Left kidney (tissue), 2 donors: ENCODE results near the gene VAV3. TPM values are rescaled to one million over a fixed set of nuclear protein-coding genes. Genes with fewer than 3 reads are reported as not detected.

Experiments used
- DNase-seq: peaks from one replicate; pipeline ENCODE4 v3.0.0-alpha.2; 2013
- polyA plus RNA-seq: library from polyadenylated mRNA; unstranded; fragments of 120-200 nt; gene quantifications from one replicate; pipeline ENCODE4 v1.2.1, GENCODE V29; 2013; ENCODE audit not compliant: insufficient read length

Gene VAV3
- polyA plus RNA-seq, 1 donor = 136 TPM

DNA sequence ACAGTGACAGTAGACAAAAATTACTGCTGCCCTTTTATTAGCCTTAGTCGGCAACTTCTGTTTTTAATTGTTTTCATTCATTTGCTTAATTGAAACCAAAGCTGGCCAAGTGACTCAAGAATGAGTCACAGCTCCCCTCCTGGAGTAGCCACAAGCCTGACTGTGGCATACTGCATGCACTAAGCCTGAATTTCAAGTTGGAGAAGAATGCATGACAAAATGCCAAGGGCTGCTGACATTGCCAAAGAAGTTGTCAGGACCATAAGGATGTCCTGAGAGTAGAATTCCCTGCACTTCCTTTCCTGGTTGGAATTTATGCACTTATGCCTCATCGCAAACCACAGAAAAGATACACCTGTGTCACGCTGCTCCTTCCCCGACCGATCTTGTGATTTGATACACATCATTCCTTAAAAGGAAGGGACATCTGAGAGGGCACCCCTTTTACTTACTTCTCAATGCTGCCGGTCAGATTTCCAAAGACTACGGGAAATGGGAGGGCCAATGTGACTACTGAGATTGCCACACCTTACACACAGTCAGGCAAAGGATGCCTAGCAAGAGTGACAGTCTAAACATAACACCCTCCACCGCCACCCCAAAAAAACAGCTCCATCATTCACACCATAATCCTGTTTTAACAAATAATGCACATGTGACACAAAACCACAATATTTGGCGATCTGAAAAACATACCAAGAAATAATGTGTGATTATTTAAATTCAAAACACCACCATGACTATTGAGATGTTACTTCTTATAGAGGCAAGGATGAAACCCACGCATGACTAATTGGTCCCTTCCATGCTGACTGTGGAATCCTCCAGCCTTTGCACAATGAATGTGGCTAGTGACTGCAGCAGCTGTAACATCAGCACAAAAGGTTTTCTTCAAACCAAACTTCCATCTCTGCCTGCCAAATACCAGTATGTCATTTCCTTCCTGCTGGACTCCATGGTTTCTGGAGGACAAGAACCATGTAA, 28.2 kb downstream of the VAV3 start:
- DNase-seq = no peak

DNA sequence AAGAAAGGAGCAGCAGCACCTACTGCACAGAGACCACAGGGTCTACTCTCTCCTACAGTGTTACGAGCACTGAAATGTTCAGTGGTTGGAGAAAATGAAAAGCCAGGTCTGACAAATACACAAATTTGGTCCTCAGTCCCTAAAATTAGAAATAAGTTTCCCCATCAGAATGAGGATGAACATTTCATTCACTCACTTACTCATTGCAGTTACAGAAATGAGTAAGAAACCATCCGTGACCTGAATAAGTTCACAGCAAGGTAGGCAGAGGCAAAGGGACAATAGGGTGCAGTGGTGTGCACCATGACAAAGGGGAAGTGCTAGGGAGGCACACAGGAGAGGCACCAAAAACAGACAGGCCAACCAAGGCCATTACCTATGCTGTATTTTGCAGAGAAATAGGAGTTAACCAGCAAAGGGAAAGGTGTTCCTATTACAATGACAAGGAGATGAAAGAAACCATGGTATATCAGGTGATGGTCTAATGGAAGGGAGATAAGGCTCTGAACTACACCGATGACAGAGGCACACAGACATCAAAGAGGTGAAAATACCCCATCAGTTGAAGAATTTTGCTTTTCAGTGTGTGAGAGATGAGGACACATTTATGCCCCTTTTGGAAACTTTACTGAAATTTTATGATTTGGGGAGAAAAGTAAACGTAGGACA, 29.4 kb downstream of the VAV3 start:
- no peak for DNase-seq

DNA sequence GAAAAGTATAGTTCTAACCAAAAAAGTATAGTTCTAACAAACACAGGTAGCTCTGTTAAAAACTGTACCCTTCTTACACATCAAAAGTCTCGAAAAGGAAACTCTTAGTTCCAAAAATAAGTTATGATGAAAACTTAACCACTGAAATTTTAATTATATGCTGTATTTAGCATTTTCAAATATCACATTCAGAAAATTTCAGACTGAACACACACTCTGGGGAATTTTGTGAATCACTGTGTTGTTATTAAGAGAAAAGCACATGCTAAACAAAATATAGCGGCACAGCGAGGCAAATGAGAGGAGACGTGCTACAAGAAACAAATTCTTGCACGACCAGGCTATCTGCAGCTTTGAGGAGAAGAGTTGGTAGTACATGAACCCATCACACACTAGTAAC, 30.4 kb downstream of the VAV3 start:
- no peak for DNase-seq

DNA sequence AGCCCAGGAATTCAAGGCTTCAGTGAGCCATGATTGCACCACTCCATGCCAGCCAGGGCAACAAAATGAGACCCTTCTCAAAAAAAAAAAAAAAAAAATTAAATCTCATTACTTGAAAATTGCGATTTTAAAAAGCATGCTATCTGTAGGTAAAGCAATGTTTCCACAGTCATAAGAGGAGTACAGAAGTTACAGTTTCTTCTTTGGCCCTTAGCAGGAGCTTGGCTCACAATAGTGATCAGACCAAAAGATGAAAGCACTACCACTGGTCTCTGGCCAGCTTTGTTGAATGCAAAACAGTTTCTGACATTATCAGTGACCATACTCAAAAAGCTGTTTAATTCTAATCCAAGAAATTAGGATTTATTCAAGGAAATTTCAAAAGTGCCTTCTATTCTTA, 31.2 kb downstream of the VAV3 start:
- no peak for DNase-seq

DNA sequence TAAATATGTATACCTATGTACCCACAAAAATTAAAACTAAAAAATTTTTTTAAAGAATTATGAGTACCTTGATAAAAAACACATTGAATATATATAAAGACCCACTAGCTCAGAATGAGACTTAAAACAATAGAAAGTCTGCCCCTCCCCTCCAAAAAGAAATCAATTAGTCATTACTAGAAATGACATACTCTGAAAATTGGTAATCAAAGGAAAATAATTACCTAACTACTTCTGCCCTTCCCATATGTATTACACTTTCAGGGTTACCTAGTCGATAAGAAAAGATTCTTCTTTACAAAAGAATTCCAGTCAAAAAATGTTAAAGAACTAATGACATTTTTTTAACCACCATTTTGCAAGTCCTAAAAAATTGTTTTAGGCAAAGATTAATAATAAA, 34.7 kb downstream of the VAV3 start:
- no peak for DNase-seq

DNA sequence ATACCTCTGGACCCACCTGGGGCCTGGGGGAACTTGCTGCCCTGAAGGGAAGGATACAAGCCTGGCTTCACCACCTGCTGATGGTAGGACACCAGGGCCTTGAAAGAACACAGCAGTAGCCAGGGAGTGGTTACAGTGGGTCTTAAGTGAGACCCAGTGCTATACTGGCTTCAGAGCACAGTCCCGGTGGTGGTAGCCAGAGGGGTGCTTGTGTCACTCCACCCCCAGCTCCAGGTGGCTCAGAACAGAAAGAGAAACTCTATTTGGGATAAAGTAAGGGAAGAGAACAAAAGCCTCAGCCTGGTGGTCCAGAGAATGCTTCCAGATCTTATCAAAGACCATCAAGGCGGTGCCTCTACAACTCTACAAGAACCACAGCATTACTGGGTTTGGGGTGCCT, 37.2 kb downstream of the VAV3 start:
- DNase-seq = no peak

DNA sequence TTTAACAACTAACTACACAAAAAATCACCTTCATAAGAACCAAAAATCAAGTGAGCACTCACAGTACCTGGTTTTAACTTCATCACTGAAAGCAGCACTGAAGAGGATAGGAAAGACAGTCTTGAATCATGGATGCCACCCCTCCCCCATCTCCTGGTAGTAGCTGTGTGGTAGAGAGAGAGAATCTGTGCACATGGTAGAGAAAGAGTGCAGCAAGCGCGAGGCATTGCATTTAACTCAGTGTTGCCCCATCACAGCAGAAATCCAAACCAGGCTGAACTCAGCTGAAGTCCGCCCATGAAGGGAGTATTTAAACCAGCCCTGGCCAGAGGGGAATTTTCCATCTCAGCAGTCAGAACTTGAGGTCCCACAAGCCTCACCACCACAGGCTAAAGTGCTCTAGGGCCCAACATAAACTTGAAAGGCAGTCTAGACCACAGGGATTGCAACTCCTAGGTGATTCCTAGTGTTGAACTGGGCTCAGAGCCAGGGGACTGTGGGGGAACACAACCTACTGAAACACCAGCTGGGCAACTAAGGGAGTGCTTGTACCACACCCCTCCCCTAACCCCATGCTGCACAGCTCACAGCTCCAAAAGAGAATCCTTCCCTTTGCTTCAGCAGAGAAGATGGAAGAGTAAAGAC, 38.4 kb downstream of the VAV3 start:
- no peak for DNase-seq

DNA sequence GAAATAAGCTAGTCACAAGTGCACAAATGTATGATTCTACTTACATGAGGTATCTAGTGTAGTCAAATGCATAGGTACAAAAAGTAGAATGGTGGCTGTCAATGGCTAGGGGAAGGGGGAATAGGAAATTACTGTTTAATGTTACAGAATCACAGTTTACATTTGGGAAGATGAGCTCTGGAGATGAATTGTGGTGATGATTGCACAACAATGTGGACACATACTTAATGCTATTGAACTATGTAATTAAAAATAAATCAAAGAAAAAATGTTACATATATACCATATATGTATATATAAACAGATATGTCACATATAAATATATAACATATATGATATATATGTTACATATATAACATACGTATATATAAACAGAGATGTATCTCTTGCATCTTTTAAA, 39.4 kb downstream of the VAV3 start:
- no peak for DNase-seq

DNA sequence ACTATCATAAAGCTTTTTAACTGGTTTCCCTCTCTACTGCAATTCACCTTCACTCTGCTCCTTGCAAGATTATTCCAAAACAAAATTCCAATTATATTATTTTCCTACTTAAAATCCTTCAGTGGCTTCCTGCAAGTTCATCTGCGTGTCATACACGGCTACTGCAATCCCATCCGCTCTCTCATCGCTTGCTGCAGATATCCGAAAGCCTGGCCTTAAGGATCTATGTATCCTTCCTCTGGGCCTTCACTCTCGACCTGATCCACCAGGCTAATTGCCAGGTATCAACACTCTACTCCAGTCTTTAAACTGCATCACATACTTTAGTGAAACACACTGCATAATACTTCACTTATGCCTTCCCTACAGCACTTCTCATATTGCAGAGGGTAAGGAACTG, 44.0 kb downstream of the VAV3 start:
- no peak for DNase-seq

DNA sequence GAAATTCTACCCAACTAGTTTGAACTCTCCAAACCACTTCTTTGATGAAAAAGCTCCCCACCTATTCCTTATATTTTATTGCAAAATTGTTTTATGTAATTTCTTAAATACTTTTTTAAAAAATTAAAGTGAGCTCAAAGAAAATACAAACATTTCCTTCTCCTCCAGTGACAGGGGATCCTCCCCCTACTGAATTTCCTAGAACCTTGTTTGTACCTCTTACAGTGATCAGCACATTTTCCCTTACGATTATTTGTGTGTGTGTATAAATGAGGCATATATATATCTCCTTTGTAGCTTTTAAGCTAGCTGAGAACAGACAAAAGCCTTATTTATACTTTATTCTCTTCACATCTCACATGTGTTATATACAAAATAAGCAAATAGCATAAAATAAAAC, 44.4 kb downstream of the VAV3 start:
- no peak for DNase-seq

DNA sequence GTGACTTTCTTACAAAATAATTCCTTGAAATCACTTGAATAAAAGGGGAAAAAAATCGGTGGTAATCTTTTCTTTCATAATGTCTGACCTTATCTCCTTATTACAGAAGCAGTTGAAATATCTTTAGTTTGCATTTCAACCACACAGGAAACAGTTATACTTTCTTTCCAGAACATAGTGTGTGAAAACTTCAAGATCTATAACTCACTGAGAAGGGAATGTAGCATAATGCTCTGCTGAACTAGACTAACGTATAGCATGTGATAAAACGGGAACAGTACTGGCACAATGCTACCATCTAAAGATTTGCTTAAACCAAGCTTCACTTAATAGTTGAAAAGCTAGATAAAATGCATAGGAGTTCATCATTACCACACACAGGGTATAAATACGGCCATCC, 45.0 kb downstream of the VAV3 start:
- DNase-seq = no peak

DNA sequence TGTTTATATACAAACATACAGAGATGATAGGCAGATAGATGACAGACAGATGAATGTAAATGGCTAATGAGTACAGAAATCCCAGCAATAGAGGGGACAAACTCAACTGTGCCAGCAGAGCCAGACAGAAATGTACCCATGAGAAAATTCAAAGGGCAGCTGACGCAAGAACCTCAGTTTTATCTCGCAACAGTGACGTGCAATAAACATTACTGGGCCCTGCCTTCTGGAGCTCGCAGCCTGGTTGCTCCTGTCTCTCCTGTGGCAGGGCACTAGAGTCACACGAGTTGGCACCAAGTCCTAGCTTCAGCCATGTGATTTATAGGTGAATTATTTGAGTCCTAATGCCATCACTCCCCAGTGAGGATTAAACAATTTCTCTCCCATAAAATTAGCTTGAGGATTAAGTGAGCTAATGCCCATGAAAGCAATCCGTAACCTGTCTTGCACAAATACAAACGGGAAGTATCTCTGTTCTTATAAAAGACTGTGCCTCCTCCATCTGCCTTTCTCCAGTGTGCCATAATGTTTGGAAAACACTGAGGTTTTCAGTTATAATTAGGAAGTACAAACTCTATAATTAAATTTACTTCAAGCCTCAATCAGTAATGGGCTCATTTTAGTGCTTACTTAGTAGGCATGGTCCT, 50.7 kb downstream of the VAV3 start:
- DNase-seq = no peak

DNA sequence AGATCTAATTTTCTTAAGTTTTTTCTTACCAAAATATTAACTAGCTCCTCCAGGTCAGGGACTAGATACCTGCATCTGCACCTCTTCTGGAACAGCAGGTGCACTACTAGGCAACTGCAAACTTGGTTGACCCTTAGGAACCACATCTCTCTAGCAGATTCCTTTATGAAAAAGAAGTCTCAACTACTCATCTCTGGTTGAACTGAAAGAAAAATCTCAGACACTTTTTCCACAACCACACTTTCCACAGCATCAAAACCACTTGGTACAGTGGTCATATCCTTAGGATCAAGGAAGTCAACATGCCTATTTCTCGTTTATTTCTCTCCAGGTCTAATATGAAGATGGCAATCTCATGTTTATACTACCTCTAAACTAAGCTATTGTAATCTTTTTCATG, 52.3 kb downstream of the VAV3 start:
- no peak for DNase-seq

DNA sequence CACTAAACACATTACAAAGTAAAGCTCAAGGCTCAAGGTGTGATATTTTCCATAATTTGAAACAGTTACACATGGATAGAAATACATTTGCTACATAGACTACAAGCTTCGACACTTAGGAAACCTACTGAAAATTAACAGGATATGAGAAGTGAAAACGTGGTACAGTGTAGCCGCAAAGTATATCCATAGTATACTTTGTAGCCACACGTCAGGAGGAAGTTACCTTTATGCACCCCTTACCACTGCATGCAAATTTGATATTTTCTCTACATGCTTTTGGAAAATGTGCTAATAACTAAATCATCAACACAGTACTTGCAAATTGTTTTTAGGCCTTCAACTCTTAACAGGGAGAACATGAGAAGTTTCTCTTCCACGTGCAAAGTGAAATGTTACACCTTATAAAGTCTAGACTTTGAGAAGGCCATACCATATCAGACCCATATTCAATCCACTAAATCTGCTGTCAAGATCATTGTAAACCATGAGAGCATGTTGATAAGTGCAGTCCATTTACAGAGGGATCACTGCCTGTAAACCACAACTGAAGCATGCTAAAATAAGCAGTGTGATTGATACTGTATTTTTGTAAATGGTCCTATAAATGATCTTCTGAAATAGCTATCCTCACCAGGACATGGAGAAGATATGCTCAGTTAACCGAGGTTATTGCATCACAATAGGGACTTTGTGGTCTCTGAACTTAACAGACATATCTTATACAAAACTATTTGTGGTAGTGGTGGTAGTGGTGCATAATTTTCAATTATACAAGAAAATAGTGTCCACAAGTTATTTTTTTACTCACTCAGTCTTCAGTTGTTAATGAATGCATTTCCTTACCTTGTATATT, 64.7 kb downstream of the VAV3 start:
- no peak for DNase-seq

DNA sequence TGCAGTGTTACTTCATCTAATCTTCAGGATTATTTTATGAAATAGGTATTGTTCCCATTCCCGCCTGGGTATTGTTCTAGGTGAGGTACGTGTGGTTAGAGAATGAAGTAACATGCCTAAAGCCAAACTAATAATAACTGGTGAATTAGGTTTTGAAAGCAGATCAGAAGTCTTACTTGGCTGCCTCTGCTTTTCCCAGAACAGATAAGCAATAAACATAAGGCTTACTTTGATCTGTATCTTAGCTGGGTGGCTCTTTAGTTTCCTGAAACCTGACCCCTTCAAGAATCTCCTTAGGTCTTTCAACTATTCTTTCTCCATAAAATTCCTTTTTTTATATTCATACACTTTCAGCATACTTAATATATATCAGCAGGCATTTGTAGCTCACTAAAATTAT, 65.3 kb downstream of the VAV3 start:
- DNase-seq = no peak

DNA sequence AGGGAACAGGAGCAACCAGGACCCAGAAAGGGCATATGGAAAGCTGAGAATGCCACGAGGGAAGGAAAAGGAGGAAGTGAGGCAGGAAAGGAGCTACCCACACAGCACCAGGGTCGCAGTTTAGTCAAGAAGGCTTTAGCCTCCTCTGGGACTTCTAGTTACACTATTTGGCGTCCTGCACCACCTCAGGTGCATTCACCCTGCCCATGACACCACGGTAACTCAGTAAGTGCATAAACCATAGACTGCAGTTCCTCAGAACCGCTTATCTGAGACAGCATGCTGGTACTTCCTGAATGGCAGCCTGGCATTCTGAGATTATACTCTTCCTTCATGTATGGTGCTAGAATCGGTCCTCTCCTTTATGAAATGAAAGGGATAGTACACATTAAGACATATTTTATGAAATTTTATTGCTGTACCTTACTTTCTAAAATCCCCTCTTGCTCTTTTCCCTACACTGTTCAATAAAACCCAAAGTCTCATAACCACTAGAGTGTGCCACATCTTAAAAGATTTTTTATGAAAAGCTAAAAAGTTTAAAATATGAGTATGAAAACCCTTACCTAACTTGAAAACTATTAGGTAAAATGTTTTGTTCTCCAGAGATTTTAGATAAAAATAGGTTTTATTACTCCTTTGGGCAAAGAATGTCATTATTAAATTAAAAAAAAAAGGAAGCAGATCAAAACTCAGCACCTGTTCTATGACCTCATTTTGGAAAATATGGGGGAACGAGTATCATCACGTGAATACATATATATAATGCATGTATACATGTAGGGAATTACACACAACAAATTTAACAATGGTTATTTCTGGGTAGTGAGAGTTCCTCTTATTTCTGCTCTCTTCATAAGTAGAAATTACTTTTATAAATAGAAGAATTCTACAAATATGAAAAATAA, 67.3 kb downstream of the VAV3 start:
- no peak for DNase-seq

DNA sequence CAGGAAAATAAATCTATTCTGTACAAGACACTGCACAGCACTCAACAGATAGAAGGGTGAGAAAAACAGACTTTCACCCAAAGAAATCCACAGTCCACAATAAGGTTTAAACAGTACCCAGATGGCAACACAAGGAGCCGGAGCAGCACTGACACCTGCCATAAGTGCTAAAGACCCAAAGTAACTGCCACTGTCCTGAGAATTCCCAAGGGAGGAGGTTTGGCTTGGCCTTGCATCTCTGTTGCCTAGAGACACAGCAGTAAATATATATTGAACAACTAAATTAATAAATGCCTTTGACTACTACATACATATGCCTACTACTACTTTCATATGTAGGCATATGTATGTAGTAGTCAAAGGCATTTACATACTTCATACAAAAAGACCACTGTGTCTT, 68.0 kb downstream of the VAV3 start:
- no peak for DNase-seq

DNA sequence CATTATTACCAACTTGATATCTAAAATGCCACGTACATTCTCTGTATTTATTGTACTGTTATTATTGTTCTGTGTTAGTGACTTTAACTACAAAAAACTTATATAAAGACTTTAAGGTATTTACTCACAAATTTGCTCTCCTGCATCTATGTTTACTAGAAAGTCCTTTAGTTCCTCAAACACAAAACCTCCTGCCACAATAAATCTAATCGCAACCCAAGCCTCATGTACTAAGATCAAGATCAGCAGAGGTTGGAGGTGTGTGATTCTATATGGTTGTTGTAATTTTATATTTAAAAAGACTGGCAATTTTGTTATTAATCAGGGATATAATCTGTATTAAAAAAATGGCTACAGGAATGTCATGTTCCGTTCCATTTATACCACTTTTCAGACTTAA, 68.6 kb downstream of the VAV3 start:
- DNase-seq = no peak

DNA sequence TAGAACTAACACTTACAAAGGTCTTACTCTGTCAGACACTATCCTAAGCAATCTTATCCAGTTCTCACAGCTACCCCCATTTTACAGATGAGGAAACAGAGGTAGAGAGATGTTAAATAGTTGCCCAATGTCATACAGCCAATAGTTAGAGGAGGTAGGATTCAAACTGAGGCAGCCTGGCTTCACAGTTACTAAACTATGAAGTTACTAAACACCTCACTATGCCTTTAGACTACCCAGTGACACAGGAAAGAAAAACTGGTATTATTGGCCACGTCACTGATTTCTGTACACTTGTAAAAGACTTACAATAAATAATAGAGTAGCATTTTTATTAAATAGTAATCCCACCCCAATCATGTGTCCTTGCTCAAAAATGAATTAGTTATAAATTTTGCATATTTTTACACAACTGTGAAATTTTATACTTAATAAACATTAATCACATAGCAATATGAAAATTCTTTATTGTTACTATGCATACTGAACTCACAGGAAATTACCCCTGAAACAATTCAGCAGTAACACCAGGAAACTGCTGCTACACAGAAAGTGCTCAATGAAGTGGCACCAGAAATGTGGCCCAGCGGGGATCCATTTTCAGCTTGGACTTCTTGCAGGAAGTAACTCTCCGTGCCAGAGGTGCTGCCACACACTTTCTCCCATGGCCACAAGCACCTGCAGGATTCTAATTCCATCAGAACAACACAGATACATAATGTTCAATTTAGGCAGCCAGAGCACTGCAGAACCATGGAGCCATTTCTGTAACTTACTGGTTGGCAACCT, 69.4 kb downstream of the VAV3 start:
- DNase-seq = peak; percentile 5

DNA sequence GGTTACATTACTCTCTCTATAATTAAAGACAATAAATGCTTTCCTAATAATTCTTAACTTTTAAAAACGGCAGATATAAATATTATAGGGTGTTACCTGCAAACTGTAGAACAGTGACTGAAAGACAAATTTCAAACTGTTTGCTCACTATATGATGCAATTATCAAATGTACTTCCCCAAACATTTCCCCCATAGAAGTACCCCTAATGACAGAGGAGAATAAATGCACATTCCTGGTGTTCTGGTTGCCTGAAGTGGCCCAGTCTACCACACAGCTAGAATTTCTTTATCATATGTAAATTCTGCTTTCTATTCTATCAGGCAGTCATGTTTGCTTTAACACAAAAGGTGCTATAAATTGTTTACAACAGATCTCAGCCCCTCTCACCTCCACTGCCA, 70.4 kb downstream of the VAV3 start:
- no peak for DNase-seq
